Activated CD4-positive, CD25-positive, alpha-beta regulatory T cell treated with anti-CD3 and anti-CD28 coated beads, Interleukin-2, amount 50 U/mL, for 24 hours (primary cell): Measurements from ENCODE around the gene SLIT3.

Experiments
- ATAC-seq, 2 donors: fragments of 150-1000 bp; cut with Tn5 transposase; one replicate each; pipeline ENCODE4 v1.10.0; 2021; ENCODE audit warnings: mild to moderate bottlenecking in 1 of 2, moderate library complexity in 1 of 2

The SLIT3 gene

DNA sequence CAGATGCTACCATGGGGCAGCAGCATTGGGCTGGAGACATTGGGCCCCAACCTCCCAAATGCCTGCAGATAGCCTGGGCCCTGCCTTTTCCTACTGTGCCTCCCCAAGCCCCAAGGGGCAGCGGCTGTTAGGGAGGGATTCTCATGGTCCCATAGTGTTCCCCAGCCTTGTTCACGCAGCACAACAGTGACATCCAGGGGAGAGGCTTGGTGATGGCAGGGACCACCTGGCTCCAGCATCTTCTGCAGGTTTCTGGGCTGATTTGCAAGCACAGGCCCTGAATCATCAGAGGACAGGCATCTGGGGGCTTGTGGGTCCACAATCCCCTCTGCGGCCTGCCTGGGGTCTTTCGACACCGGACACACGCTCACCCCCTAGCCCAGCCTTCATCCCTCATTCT lies 354.6 kb downstream of the SLIT3 start:
- no peak for ATAC-seq

DNA sequence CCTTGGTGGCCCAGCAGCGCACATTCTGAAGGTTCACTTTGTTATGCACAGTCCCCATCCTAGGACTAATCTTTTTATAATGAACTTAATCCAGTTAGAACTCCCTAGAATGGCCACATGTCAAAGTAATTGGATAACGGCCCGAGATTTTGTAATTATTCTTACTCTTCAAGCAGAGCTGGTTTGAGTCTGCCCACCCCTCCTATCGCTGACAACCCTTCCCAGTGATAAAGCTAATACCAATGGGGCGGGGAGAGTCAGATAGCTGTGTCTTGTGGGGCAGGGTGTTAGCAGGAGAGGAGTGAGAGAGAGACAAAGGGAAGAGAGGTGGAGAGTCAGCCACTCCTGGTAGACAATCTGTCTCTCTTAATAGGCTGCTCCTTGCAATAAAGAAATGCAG lies 356.9 kb downstream of the SLIT3 start:
- no peak for ATAC-seq

DNA sequence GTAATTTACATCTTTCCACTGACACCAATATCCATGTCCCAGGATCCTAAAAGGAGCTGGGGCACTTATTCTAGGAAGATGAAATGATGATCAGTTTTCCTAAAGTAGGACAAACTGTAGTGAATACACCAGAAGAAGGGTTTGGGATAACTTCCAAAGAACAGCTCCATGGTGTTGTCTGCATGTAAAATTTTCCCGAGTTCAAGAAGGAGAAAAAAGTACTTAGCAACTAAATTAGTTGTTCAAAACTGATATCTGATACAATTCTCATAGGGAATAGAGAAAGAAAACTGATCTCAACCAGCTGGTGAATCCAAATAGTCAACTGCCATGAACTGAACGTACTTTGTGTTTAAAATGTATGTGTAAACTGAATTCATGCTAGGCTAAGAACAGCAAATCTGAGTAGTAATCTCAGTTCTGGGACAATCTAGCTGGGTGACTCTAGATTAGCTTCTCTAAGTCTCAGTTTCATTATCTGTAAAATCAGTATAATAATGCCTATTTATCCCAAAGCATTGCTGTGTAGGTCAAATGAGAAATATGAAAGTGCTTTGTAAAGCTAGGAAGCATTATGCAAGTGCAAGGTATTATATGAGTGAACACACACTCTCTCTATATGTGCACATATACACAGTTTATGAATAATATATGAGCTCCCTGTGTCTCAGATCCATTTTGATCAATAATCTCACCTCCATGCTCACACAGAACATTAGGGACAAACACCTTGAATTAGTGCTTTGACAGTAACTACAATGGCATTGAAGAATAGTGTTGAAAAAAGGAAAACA lies 357.7 kb downstream of the SLIT3 start:
- ATAC-seq: no peak

DNA sequence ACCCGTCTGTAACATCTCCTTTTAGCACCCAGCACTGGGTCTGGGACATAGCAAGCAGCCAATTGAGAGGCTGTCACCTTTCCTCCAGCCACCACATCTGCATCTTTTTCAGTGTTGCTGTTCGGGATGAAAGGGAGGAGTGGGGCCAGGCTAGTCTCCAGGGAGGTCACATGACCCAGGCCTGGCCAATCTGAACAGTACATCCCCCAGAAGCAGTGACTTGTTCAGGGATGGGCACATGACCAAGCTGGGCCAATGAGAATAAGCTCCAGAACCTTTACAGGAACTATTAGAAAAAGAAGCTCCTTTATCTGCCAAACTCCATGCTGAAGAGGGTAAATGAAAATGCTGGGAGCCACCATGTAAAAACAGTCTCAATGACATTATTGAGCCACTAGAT lies 359.0 kb downstream of the SLIT3 start:
- ATAC-seq: no peak

DNA sequence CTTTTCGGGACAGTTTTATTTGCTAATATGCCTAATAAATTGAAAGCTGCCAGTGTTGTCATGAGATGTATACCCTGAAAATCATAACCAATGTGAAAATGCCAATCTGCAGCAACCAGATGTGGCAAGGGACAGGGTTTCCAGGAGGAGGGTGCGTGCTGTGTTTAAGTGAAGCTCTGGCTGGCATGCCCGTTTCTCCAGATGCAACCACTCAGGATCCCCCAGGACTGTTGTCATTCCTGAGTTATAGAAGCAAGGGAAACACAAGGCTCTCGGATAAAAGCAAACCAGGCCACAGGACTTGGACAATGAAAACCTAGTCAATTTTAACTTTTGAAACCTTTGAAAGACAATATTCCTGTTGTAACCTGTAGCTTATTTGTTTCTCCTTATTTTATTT lies 360.2 kb downstream of the SLIT3 start:
- no peak for ATAC-seq

DNA sequence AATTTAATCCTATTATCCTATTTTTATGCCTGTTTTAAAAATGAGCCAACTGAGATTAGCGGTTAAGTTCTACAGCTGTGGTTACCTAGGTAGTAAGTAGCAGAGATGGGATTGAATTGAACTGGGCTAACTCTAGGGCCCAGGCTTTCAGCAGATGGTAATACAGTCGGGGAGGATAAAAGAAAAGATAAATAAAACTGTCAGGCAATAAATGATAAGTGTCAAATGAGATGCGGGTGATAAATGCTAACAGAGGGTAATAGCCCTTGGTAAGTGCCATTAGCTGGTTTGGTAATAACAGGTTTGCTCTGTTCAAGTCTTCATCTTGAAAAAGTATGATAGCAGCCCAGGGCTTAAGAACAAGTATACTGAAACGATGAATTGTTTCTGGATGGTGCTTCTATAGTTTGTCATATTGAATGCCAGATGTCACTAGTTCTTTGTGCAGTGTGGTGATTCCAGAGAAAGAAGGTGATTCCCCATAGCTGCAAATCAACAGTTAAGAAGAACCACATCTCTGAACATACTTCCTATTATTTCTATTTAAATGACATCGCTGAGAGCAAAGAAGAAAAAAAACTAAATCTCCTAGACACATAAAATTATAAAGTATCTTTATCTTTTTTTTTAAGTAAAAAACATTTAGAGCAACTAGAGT lies 360.9 kb downstream of the SLIT3 start:
- no peak for ATAC-seq

DNA sequence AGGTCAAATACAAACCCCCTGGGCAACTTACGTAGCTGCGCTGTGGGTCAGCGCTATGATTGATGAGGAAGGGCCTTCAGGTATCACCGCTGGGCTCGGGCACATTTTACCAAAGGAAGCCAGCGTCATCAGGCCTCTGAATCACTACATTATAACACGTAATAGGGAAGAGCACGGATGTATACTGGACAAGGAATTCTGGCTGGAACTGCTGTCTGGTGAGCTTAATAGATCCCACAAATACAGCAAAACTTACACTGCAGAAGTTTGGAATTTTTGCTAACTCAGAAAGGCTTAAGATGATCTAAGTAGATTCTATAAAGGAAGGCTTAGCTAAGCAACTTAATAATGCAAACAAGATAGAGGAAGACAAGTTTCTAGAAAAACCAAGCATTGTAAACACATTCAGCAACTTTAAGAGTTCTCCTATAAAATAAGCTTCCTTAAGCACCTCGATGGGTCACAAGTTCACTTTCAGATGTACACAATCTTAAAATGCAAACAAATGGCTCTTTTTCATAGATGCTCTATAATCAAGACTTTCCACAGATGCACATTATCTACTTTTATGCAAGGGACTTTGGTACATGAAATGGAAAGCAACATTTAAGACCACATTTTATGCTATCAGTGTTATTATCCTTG lies 361.7 kb downstream of the SLIT3 start:
- no peak for ATAC-seq

DNA sequence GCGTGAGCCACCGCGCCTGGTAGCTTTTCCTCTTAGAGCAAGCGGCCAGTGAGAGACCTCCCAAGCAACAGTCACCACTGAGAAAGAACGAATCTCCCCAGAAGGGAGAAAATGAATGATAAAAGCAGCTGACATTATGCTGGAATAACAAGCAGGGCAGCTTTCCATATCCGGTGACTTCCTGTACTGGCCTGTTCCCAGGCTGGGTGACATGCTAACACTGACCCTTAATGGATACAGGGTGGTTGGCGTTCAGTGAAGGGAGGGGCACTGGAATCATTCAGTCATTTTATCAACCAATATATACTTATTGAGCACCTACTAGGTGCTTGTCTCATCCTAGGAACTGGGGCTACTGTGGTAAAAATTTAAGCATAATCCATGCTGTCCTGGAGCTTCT lies 364.4 kb downstream of the SLIT3 start:
- no peak for ATAC-seq

DNA sequence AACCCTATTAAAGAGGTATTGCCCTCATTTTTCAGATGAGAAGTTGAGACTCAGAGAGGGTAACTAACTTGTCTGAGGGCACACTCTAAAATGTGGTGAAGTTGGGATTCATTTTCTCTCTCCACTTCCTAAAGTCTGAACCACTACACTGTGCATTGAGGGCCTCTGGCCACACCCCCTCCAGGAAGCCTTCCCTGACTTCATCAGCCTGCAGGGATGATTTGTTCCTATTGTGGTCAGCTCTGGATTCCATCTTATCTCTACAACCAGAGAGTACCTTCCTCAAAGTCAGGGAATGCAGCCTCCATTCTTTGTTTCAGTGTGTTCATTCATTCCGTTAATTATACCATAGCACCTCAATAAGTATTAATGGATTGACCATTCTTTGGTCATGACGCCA lies 365.8 kb downstream of the SLIT3 start:
- no peak for ATAC-seq

DNA sequence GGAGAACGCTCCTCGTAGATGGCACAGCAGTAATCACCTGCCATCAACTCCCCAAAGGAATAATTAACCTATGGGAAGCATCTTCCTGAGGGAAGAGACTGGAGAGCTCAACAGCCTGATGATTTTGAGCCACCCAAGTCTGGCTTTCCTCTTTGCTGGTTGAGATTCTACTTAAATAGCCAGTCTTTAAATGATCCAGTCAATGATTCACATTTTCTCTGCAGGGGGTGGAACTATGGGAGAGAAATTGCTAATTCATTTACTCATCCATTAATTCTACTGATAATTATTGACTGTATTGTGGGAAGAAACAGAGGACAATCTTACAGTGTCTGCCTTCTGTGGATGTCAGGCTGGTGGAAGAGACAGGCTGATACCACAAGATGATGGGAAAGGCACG lies 366.8 kb downstream of the SLIT3 start:
- ATAC-seq: no peak

DNA sequence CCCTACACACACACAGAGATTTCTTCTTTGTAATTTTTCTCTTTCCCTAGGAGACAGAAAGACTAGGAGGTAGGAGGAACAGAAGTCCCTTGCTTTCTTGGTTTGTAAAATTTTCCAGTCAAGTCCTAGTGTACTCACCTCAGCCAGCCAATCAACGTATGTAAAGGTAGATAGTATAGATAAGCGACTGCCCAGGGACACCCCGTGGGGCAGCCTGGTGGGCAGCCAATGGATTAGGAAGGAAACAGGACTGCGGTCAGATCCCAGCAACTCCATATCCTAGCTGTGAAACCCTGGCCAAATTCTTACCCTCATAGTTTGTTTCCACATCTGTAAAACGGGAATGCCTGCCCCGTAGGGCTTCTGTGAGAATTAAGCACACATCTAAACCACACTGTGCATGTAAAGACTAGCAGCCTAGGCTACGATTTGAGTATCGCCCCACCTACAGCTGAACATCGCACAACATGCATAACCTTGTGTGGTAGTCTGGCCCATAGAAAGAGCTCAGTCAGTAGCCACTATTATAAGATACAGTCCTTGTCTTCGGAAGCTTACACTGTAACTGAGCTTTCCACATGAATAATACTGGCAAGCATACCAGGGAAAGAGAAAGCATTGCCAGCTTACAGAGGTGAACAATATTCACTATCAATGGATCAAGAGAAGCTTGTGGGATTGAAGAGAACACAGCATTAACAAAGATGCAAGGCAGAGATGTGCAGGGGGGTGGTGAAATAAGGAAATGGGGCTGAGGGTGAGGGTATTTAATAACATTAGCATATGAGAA lies 368.3 kb downstream of the SLIT3 start:
- no peak for ATAC-seq

DNA sequence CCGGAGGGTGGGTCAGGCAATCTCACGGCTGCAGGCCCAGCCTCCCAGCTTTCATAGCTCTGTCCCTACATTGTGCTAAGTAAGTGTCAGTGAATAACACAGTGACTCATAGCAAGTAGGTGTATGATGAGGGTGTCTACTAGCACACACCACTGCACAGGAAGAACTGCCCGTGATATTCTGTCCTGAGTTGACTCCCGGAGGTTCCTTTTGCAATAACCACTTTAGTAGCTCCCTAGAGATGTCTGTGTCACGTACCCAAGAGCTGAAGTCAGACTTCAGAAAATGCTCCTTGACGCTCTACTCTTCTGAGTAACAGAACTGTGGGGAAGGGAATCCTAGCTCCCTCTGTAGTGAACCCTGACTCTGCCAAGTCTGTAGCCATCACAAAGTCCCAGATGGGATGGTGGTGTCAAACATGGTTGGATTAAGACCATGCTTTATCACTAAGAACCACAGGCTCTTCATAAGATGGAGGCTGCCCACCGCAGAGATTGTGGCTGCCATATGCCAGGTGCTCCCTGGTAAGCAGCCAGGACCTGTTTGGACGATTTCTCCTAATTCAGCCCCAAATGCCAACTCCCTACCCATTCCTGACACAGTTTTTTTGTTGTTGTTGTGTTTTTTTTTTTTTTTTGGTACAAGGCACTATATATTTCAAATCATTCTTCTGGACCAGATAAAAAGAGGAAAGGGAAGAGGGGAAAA lies 369.1 kb downstream of the SLIT3 start:
- ATAC-seq: no peak

DNA sequence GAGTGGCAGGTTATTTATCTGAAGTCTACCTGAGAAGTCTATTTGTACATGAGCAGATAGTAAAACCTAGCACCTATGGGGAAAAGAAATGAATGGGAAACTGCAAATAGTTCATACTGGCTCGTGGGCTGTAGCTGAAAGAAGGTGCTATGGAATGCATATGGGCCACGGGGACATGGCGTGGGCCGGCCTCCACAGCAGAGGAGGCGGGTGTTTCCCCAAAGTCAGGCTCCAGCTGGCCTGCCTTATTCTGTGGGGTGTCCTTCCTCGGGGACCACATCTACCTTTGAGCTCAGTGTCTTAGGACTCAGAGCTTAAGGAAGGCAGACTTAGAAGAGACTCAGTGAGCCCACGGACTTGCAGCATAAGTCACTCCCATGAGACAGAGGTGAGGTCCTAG lies 371.3 kb downstream of the SLIT3 start:
- no peak for ATAC-seq

DNA sequence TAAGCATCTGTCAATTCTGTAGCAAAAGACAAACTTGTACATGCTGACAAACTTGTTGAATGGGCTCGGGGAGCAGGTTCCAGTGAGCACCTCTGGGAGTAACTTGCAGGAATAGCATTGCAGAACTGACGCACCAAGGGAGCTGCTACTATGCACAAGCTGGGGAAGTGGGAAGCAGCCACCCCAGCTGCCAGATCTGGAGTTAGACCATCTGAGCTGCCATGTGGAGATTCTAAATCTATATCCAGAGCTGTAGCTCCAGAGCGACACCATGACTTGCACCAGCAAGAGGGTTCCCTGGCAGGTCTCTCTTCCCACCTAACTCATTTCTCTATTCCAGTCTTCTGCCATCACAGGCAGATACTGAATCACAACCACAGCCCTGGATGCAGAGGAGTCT lies 375.8 kb downstream of the SLIT3 start:
- ATAC-seq: no peak

DNA sequence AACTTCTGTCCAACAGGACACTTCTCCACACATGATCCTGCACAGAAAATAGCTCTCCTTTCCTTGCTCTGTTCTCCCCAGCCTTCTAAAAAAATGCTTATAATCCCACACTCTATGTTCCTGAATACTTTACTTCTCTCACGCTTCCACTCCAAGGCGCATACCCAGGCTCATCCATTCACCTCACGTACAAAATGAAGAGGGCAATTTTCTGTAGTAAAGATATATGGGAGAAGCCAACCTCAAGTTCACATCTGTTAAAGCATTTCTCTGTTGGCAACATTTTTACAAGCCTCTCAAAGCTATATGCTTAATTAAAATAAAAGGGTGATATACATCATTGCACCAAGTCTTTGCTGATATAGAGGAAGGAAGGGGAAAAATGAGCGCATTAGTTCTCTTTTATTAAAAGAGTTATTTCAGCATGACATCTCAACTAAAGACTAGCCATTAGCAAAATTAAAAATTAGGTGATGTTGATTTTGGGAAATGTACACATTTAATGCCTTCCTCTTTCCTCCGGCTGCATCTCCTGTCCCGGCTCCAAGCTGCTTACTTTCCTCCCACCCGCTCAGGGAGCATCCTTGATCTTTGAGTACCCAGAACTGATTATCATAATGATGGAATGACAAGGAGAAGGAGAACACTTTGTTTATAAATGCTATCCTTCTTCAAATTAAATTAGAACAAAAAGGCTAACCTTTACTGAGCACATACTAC lies 379.6 kb downstream of the SLIT3 start:
- ATAC-seq: no peak

DNA sequence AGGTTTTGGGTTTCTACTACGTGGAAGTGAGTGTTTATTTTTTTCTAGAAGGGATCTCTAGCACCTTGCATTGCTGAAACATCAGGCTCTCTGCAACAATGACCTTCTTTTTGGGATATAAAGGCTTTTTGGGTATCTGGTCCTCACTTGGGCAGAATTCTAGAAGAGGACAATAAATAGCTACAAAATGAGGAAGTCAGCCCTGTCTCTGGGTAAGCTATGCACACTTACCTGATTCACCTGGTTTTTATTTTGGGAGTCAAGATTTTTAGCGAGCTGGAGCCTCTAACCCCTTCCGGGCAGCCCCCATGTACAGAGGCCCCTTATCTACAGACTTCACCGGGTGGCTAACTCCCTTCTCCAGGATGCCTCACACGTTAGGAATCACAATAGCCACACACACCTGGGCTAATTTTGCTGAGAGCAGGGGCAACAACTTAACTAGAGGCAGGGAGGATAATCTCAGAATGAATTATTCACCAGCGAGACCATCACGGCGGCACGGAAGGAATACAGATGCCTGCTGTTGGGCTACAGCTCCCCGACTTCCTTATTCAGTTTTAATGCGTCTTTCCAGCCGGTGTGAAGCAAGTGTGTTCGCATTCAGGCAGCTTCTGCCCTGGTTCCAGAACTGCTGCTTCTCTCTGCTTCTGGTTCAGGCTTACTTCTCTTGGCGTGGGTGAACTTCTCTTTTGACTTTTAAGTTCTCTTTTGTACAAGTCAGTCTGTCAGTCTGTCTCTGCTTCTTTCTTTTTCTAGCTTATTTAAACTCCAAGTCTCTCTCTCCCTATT lies 380.7 kb downstream of the SLIT3 start:
- no peak for ATAC-seq

DNA sequence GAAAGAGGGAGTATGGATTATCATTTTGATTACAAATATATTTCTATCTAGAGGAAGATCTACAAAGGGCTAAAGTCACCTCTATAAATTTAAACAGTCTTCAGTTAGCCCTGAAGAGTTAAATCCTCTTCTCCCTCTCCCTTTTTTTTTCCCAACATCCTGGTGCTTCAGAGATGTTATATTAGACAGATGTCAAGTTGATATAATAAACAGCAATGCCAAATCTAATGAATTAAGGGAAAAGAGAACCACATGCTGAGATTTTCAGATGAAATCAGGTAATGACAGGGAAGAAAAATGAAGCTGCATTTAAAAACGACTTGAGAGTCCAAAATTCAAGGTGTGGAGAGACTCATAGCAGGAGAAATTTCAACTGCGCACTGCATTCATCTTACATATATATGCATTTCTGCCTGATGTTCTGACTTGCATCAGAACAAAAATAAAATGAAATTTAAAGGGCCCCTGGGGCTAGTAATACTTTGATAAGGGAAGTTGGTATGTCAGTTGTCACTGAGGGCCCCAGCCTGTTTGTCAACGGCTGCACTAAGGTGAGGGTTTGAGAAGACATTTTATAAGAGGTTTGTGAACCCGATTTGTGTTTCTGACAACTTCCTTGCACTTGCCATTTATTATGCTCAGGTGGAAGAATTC lies 382.9 kb downstream of the SLIT3 start:
- no peak for ATAC-seq

DNA sequence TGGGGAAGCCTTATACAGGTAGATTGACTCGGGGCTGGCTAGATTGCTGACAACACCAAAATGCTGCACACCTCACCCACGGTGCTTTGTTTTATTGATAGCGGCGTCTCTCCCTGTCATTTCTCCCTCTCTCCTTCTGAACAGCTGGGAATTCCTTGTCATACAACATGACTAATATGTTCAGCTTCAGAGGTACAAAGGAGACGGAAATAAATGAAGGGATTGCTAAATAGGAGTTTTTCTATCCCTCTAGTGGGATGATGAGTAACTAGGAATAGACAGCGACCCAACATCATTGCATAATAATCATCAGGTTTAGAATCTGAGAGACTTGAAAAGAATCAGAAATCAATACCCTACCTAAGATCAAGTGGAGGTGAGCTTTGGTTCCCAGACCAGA lies 384.1 kb downstream of the SLIT3 start:
- ATAC-seq: no peak

DNA sequence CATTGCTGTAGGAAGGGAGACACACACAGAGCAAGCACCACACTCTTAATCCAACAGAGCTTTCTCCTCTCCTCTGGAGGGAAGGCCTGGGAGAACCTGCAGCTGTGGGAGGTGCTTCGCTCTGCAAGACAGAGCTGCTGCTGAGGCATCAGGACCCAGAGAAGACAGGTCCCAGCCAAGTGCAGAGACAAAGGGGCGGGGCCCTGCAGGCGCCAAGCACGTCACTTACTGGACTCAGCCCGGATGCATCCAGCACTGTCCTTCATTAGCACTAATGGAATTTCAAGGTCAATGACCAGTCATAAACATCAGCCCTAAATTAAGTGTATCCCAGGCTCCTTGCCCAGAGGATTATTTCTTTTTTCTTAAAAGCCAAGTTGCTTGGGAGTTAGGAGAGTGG lies 384.7 kb downstream of the SLIT3 start:
- ATAC-seq: no peak

DNA sequence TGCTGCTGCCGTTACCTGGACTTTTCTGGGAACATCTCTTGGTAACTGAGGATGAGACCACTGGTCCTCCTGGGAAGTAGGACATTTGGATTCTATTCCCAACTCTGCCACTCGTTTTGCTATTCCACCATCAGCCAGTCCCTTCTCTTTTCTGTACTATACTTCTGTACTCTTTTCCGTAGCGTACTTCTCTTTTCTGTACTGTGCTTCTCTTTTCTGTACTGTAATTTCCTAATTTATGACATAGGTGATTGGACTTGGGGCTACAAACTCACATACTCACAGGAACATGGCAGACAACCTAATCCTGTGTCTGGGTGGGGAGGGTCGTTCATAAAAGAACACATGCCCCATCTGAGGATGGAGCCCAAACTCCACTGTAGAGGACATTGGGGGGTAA lies 386.4 kb downstream of the SLIT3 start:
- ATAC-seq: no peak

DNA sequence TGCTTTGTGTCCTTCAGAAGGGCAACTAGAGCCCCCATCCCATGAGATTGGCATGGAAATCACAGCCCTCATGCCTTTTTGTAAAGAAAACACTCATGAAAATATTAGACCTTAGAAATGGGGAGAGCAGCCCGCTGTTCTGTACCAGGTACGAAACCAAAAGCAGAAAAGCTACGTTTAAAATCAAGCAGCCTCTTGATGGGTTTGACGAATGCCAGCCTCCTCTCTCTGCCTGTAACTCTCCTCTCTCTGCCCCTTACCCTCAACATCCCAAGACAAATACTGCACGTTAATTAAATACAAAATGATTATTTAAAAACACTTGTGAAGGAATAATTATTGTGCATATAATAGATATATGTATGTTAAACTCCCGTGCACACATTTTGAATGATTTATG lies 390.1 kb downstream of the SLIT3 start:
- no peak for ATAC-seq
